OCI-LY3 (cell line): ENCODE results near the gene IP6K1.

Experiments
- EZH2phosphoT487 ChIP-seq: fragments of 200-600 bp; shearing (Covaris generic); IDR thresholded peaks from 2 replicates; pipeline ENCODE4 v1.6.1; 2018; ENCODE audit warnings: antibody characterized with exemption, mixed run types, low read depth
- TF ChIP-seq, protein P1 (sequence below): fragments of 200-600, 300-600 bp; sonication (generic); IDR thresholded peaks from 2 replicates; pipeline ENCODE4 v1.5.1; 2014; ENCODE audit warnings: antibody characterized with exemption, low read length, low read depth

DNA sequence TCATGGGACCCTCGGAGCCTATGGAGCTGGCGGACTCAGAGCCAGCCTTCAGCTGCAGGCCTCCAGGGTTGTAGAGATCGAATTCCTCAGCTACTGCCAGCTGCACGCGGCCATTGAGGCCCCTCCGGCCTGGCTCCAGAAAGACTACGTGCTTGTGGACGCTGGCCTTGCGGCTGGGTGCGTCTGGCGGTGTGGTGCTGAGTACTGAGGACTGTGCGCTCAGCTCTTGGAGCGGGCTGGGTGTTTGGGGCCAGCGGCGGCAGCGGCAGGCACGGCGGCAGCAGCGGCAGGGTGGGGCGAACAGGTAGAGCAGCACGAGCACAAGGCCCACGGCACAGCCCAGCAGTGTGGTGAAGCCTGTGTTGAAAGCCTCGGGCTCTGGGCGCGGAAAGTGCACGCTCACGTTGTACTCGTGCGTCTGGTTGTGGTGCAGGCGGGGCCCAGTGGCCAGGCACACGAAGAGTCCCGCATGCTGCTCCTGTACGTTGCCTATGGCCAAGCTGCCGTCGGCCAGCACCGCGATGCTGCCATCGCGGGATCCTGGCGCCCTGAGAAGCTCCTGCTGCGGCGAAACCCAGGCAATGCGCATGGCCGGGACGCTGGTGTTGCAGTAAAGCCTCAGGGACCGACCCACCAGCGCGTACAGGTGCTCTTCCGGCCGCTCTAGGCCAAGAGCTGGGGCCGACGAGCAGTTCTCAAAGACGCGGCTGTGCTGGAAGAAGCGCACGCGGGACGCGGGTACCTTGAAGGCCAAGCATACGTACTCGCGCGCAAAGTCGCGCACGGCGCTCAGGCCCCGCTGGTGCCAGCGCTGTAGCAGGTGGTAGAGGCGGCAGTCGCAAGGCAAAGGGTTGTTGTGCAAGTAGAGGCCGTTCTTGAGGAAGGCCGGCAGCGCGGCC, 68.1 kb downstream of the IP6K1 start:
- TF ChIP-seq, protein P1, sequence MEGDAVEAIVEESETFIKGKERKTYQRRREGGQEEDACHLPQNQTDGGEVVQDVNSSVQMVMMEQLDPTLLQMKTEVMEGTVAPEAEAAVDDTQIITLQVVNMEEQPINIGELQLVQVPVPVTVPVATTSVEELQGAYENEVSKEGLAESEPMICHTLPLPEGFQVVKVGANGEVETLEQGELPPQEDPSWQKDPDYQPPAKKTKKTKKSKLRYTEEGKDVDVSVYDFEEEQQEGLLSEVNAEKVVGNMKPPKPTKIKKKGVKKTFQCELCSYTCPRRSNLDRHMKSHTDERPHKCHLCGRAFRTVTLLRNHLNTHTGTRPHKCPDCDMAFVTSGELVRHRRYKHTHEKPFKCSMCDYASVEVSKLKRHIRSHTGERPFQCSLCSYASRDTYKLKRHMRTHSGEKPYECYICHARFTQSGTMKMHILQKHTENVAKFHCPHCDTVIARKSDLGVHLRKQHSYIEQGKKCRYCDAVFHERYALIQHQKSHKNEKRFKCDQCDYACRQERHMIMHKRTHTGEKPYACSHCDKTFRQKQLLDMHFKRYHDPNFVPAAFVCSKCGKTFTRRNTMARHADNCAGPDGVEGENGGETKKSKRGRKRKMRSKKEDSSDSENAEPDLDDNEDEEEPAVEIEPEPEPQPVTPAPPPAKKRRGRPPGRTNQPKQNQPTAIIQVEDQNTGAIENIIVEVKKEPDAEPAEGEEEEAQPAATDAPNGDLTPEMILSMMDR: no peak
- no peak for TF ChIP-seq EZH2phosphoT487
